Endodermal cell (in vitro differentiated cells): ENCODE measurements around the gene SLC41A2. TPM values are rescaled to one million over a fixed set of nuclear protein-coding genes. Genes with fewer than 3 reads are reported as not detected.

Source experiments
- DNase-seq: peaks from one replicate; pipeline ENCODE4 v3.0.0-alpha.2; 2017
- H3K27ac ChIP-seq: 2 replicates; pipeline ENCODE4 v1.5.1; 2013; ENCODE audit warnings: mild to moderate bottlenecking, low read depth, low read length, moderate library complexity
- H3K27me3 ChIP-seq: 2 replicates; pipeline ENCODE4 v1.6.1; 2013; ENCODE audit warnings: mild to moderate bottlenecking, low read length, moderate library complexity; ENCODE audit not compliant: insufficient read depth, control insufficient read depth, poor library complexity, severe bottlenecking
- H3K36me3 ChIP-seq: 2 replicates; pipeline ENCODE4 v1.7.0; 2013; ENCODE audit warnings: mild to moderate bottlenecking, low read length, moderate library complexity; ENCODE audit not compliant: control insufficient read depth, insufficient read depth
- H3K4me1 ChIP-seq: one replicate; pipeline ENCODE4 v1.7.0; 2013; ENCODE audit warnings: low read length; ENCODE audit not compliant: control insufficient read depth, insufficient read depth
- H3K4me3 ChIP-seq: 2 replicates; pipeline ENCODE4 v1.5.1; 2013; ENCODE audit warnings: mild to moderate bottlenecking, low read length, moderate library complexity
- H3K9ac ChIP-seq: 2 replicates; pipeline ENCODE4 v1.6.1; 2013; ENCODE audit warnings: mild to moderate bottlenecking, low read length, moderate library complexity; ENCODE audit not compliant: poor library complexity, severe bottlenecking; ENCODE audit errors: extremely low read depth
- H3K9me3 ChIP-seq: 2 replicates; pipeline ENCODE4 v1.6.1; 2013; ENCODE audit warnings: mild to moderate bottlenecking, low read length, moderate library complexity; ENCODE audit not compliant: control insufficient read depth
- H3K27ac Mint-ChIP-seq: 2 replicates; pipeline ENCODE4 v1.8.0; 2020; ENCODE audit warnings: mixed read lengths
- H3K27me3 Mint-ChIP-seq: 2 replicates; pipeline ENCODE4 v1.8.0; 2021; ENCODE audit warnings: mild to moderate bottlenecking, mixed read lengths; ENCODE audit not compliant: insufficient read depth
- H3K36me3 Mint-ChIP-seq: 2 replicates; pipeline ENCODE4 v1.8.0; 2020; ENCODE audit warnings: low read depth, mixed read lengths
- H3K4me1 Mint-ChIP-seq: 2 replicates; pipeline ENCODE4 v1.8.0; 2020; ENCODE audit warnings: mixed read lengths
- H3K4me3 Mint-ChIP-seq: 2 replicates; pipeline ENCODE4 v1.8.0; 2020; ENCODE audit warnings: mild to moderate bottlenecking, moderate library complexity, mixed read lengths
- H3K9me3 Mint-ChIP-seq: 2 replicates; pipeline ENCODE4 v1.8.0; 2020; ENCODE audit warnings: mild to moderate bottlenecking, mixed read lengths
- CTCF ChIP-seq: fragments of 200-600 bp; sonication (generic); conservative IDR thresholded peaks from 2 replicates; pipeline ENCODE4 v1.5.0; 2021; ENCODE audit warnings: antibody characterized with exemption, mild to moderate bottlenecking
- WGBS, 2 experiments: methylation state at CpG; one replicate each; pipeline versions ENCODE4 v1.1.5 to v1.1.7; 2013; ENCODE audit warnings: missing lambda C conversion rate in 2 of 2, mixed read lengths in 1 of 2; ENCODE audit not compliant: insufficient coverage in 1 of 2, insufficient read length in 1 of 2; 5-methylcytosine and 5-hydroxymethylcytosine counted together
- total RNA-seq, 2 donors: library from RNA; stranded (reverse); fragmentation: NEBNext Ultra II Directional in 1 of 2; extraction: Animal tissue kit (Norgen Biotek cat#: 25700) in 1 of 2; gene quantifications; 2 replicates in 1 of 2; 3 replicates in 1 of 2; pipeline ENCODE4 v1.2.1, GENCODE V29; 2021

The SLC41A2 gene
- total RNA-seq, 2 donors from 2014 or later, result 1.9 to 2.3 TPM

DNA sequence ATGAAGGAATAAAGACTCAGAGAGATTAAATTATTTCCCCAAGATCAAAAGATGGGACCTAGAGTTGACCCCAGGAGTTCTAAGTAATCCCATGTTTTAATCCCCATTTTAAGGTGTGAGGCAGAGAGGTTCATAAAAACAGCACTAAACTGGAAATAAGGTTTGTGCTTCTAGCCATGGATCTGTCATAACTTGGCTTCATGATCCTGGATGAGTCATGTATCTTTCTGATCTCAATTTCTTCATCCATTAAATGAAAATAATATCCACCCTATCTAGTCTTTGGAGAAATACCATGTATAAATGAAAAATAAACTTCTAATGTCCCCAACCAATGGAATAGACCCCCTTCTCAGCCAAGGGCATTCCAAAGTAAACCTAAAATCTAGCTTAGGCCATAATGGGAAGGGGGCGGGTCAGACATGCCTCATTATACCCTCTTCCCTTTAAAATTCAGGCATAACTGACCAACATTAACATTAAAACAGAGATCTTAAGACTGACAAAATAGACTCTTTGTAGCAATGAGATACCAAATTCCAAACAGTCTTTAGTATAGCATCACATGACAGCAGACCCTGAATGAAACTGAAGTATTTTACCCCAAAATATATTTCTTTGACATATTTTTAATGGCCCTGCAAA is 47.8 kb downstream of the SLC41A2 start:
- Histone ChIP-seq H3K36me3 (no peaks in the 10 kb centered on the region), H3K27ac (no peak overlapping the region), H3K9ac (no peak overlapping the region), H3K4me1 (peaks cover 15% of the 10 kb centered on the region), H3K9me3 (no peaks in the 10 kb centered on the region), H3K27me3 (no peaks in the 10 kb centered on the region), H3K4me3 (peak overlapping the region; percentile 4)
- TF ChIP-seq CTCF, result no peak
- Mint-ChIP-seq H3K4me1 (peaks cover 19% of the 10 kb centered on the region), H3K9me3 (no peaks in the 10 kb centered on the region), H3K4me3 (no peak overlapping the region), H3K27me3 (no peaks in the 10 kb centered on the region), H3K36me3 (no peaks in the 10 kb centered on the region), H3K27ac (peak overlapping the region; percentile 69)
- 89 to 100% methylated on average over 1 of the region's 1 CpG for WGBS, 2 experiments
- DNase-seq, result no peak

DNA sequence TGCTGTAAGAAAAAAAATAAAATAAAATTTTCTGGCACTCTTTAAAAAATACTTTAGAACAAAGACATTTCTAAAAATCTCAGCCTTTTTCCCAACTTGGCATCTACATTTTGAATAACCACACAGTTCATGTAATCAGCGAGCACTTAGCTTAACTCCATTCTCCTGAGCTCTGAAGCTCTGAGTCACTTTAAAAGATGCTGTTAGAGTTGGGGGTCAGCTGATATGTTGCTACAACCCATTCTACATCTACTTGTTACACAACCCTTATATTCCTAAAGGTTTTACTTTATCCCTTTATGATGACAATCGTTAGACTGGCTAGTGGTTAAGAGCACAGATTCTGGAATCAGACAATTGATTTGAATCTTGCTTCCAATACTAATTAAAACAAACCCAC is 48.3 kb downstream of the SLC41A2 start:
- Histone ChIP-seq H3K36me3 (no peaks in the 10 kb centered on the region), H3K4me1 (peaks cover 15% of the 10 kb centered on the region), H3K4me3 (no peak overlapping the region), H3K9ac (no peak overlapping the region), H3K9me3 (no peaks in the 10 kb centered on the region), H3K27ac (no peak overlapping the region), H3K27me3 (no peaks in the 10 kb centered on the region)
- 88 to 100% methylated on average over 1 to 2 of the region's 2 CpGs for WGBS, 2 experiments
- Mint-ChIP-seq H3K27ac (no peak overlapping the region), H3K4me3 (no peak overlapping the region), H3K9me3 (no peaks in the 10 kb centered on the region), H3K27me3 (no peaks in the 10 kb centered on the region), H3K4me1 (peaks cover 19% of the 10 kb centered on the region), H3K36me3 (no peaks in the 10 kb centered on the region)
- no peak for TF ChIP-seq CTCF
- no peak for DNase-seq

Other genes starting within 250 kb of the SLC41A2 start
- gene NOPCHAP1, start 28.0 kb upstream of the SLC41A2 start, total RNA-seq, result 10 to 100 TPM; 26.1 to 29.1 TPM
- gene ALDH1L2, start 126.2 kb upstream of the SLC41A2 start, total RNA-seq, result under 1 TPM; 0.22 to 0.27 TPM
- gene WASHC4, start 149.4 kb upstream of the SLC41A2 start, total RNA-seq, result 10 to 100 TPM; 39.7 to 40.6 TPM